Measurements from ENCODE around the gene PCSK7.

The PCSK7 gene

DNA sequence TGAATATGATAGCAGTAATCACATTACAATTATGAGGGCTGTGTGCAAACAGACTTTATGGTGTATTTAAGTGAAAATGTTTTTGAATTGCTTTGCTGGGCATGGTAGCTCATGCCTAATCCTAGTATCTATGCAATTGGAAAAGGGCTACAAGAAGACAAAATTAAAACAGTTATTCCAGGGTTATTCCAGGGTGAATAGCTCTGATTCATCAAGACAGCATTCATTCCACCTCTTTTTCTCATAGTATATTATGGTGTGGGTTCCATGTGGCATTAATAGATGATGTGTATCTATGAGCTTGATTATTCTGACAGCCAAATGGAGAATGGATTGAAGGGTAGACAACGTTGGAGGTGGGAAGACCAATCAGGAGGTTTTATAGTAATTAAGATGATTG is 65.4 kb downstream of the PCSK7 start:
- TF ChIP-seq, protein P1, sequence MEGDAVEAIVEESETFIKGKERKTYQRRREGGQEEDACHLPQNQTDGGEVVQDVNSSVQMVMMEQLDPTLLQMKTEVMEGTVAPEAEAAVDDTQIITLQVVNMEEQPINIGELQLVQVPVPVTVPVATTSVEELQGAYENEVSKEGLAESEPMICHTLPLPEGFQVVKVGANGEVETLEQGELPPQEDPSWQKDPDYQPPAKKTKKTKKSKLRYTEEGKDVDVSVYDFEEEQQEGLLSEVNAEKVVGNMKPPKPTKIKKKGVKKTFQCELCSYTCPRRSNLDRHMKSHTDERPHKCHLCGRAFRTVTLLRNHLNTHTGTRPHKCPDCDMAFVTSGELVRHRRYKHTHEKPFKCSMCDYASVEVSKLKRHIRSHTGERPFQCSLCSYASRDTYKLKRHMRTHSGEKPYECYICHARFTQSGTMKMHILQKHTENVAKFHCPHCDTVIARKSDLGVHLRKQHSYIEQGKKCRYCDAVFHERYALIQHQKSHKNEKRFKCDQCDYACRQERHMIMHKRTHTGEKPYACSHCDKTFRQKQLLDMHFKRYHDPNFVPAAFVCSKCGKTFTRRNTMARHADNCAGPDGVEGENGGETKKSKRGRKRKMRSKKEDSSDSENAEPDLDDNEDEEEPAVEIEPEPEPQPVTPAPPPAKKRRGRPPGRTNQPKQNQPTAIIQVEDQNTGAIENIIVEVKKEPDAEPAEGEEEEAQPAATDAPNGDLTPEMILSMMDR (IDR thresholded peaks at IDR 0.05), result no peak
- no peaks in the 10 kb centered on the region for H3K27me3 ChIP-seq
- no peaks in the 10 kb centered on the region for H3K4me1 ChIP-seq (ENCODE audit: control insufficient read depth in 1 of 2, insufficient read depth in 1 of 2, low read depth in 1 of 2, low read length in 1 of 2)
- H3K36me3 ChIP-seq, result peaks cover 98% of the 10 kb centered on the region
- H3K4me3 ChIP-seq (ENCODE audit: low read depth in 1 of 2, low read length in 1 of 2), result no peak overlapping the region
- no peak overlapping the region for H3K27ac ChIP-seq
- H3K9me3 ChIP-seq, result no peaks in the 10 kb centered on the region

DNA sequence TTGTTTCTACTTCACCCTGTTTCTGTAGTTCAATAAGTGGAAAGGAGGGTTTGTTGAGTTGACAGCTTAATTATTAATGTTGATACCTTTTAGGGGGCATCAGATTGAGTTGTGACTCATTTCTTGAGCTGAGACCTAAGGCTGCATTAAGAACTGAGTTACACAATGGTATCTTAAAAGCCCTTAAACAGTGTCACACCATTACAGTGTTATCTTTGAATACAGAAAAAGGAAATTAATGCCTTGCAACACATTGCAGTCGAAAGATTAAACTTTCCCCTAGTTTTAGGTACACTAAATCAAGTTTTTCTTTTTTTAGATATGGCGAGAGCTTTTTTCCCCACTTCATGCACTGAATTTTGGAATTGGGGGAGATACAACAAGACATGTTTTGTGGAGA is 71.0 kb downstream of the PCSK7 start:
- Histone ChIP-seq H3K4me3 (ENCODE audit: low read depth in 1 of 2, low read length in 1 of 2) (no peak overlapping the region), H3K27me3 (no peaks in the 10 kb centered on the region), H3K9me3 (no peaks in the 10 kb centered on the region), H3K4me1 (ENCODE audit: control insufficient read depth in 1 of 2, insufficient read depth in 1 of 2, low read depth in 1 of 2, low read length in 1 of 2) (no peaks in the 10 kb centered on the region), H3K36me3 (peaks cover 75% of the 10 kb centered on the region), H3K27ac (no peak overlapping the region)
- TF ChIP-seq, protein P1 (IDR thresholded peaks at IDR 0.05), result no peak

DNA sequence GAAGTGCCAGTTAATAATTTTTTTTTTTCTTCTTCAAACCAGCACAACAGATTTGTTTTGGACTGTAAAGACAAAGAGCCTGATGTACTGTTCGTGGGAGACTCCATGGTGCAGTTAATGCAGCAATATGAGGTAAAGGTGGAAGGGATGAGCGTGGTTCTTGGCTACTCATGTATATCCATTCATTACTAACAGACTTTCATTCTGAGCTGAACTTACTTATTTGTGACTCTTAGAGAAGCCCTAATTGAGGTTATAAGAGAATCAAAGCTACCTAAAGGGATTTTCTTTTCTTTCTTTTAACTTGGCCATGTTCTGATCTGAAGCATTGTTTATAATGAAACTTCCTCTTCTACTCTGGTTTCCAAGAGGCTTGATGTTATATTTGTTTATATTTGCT is 72.0 kb downstream of the PCSK7 start:
- Histone ChIP-seq H3K4me3 (ENCODE audit: low read depth in 1 of 2, low read length in 1 of 2) (no peak overlapping the region), H3K36me3 (peaks cover 75% of the 10 kb centered on the region), H3K4me1 (ENCODE audit: control insufficient read depth in 1 of 2, insufficient read depth in 1 of 2, low read depth in 1 of 2, low read length in 1 of 2) (no peaks in the 10 kb centered on the region), H3K27ac (no peak overlapping the region), H3K27me3 (no peaks in the 10 kb centered on the region), H3K9me3 (no peaks in the 10 kb centered on the region)
- TF ChIP-seq, protein P1 (IDR thresholded peaks at IDR 0.05), result no peak

DNA sequence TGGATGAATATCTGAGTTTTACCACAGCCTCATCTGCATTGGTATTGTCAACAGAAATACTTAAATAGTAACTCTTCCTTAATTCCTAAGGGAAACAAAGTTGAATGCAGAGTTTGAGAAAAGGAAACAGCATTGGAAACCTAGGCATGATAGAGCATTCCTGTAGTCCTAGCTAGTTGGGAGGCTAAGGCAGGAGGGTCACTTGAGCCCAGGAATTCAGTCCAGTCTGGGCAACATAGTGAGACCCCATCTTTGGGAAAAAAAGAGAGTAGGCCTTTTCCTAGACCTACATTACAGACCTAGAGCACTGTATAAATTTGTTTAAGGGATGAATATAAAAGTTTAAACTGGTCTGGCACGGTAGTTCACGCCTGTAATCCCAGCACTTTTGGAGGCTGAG is 74.4 kb downstream of the PCSK7 start:
- no peak overlapping the region for H3K4me3 ChIP-seq (ENCODE audit: low read depth in 1 of 2, low read length in 1 of 2)
- TF ChIP-seq, protein P1 (IDR thresholded peaks at IDR 0.05), result no peak
- H3K27me3 ChIP-seq, result no peaks in the 10 kb centered on the region
- no peaks in the 10 kb centered on the region for H3K4me1 ChIP-seq (ENCODE audit: control insufficient read depth in 1 of 2, insufficient read depth in 1 of 2, low read depth in 1 of 2, low read length in 1 of 2)
- peaks cover 69% of the 10 kb centered on the region for H3K36me3 ChIP-seq
- H3K9me3 ChIP-seq, result no peaks in the 10 kb centered on the region
- no peak overlapping the region for H3K27ac ChIP-seq

DNA sequence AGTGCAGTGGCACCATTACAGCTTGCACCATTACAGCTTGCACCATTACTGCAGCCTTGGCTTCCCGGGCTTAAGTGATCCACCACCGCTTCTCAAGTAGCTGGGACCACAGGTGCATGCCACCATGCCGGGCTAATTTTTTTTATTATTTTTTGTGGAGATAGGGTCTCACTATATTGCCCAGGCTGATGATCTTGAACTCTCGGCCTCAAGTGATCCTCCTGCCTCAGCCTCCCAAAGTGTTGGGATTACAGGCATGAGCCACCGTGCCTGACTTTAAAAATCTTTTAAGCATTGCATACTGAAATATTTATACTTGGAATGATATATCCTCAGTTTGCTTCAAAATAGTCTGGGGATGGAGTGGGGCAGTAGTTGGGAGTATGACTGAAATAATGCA is 77.4 kb downstream of the PCSK7 start:
- Histone ChIP-seq H3K27me3 (no peaks in the 10 kb centered on the region), H3K36me3 (peaks cover 48% of the 10 kb centered on the region), H3K4me1 (ENCODE audit: control insufficient read depth in 1 of 2, insufficient read depth in 1 of 2, low read depth in 1 of 2, low read length in 1 of 2) (no peaks in the 10 kb centered on the region), H3K27ac (no peak overlapping the region), H3K4me3 (ENCODE audit: low read depth in 1 of 2, low read length in 1 of 2) (no peak overlapping the region), H3K9me3 (no peaks in the 10 kb centered on the region)
- TF ChIP-seq, protein P1 (IDR thresholded peaks at IDR 0.05), result no peak

Measured in neutrophil (primary cell).